ENCODE data around the gene CARMIL3.
"Not testable (repeated sequence)": the region's sequence is repeated elsewhere in the genome, so short reads cannot be mapped to it uniquely, and the experiment has no call there.

CARMIL3 gene

DNA sequence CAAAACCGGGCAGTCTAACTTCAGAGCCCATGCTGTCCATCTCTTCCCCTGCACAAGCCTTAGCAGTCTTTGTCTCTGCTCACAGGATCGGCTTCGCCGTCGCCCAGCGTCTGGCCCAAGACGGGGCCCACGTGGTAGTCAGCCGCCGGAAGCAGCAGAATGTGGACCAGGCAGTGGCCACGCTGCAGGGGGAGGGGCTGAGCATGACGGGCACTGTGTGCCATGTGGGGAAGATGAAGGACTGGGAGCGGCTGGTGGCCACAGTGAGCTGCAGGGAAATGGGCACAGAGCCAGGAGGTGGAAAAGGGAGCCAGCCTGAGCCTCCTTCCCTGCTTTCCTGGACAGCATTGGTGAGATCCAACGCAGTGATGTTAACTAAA, 14.2 kb upstream of the CARMIL3 start:
- FAIRE-seq = no peak

DNA sequence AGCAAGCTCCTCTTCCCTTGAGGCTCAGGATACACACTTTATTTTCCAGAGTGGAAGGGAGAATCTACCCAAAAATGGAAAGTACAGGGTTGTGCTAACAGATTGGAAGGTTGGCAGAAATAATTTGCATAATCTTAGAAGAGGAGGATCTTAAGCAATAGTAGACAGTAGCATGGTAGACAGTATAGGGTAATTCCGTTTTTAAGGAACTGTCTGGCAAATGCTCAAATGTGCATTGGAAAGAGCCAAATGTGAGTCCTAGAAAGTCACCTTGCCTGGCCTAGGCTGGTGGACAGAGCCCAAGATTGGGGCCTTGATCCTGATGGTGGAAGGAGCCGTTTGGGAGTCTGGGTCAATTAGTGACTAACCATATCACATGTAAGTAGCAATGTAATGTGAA, 13.1 kb upstream of the CARMIL3 start:
- FAIRE-seq = no peak

DNA sequence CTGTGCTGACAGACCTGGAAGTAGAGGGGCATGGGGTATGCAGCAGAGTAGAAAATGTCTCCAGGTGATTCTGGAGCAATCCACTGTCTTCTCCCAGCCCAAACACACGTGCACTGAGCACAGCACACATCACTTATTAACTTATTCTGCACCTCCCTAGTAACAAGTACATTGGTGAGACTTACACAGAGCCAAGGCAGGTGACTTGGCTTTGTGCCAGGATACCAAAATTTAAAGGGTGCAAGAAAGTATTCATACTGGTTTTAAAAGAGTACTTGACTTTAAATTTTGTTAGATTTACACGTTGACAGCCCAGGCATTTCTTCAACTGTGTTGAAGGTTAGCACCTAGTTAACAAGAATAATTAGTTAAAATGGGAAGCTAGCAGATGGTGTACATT, 11.1 kb upstream of the CARMIL3 start:
- FAIRE-seq = no peak

DNA sequence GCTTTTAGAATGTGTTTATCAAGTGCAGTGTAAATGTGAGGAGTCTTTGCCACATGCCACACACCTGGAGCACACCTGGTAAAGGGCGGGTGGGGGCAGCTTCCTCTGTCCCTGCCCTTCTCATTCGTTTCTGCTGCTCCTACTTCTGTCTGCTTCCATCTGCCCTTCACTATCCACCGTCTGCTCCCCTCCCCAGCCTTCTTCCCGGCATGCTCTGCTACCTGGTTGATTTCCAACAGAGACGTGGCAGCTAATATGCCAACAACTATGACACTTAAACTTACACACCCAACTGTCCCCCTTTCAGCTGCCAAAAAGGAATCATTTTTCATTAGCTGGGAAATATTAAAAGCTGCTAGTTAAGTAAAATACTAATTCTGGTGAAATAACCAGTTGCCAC, 9.1 kb upstream of the CARMIL3 start:
- no peak for FAIRE-seq

DNA sequence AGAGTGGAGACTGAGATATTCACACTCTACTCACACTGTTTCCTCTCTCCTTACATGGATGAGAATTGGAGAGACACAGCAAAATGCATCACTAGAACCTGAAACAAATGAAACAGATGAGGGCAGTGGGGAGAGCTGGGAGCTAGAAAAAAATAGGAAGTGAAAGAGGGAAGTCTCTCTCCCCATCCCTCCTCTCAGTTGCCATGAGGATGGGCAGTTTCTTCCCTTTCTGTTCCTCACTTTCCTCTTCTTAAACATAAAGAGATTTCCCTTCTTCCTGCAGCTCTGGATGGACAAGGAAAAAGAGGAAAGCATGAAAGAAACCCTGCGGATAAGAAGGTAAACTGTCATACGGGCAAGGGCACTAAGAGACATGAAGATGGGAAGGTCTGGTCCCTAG, 2.8 kb upstream of the CARMIL3 start:
- not testable (repeated sequence) for FAIRE-seq

DNA sequence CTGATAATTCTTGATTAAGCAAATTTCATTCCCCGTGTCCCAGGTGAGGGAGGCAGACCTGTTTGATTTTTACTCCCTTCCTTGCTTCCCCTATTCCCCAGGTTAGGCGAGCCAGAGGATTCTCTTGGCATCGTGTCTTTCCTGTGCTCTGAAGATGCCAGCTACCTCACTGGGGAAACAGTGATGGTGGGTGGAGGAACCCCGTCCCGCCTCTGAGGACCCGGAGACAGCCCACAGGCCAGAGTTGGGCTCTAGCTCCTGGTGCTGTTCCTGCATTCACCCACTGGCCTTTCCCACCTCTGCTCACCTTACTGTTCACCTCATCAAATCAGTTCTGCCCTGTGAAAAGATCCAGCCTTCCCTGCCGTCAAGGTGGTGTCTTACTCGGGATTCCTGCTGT, 1.1 kb upstream of the CARMIL3 start:
- FAIRE-seq = not testable (repeated sequence)

DNA sequence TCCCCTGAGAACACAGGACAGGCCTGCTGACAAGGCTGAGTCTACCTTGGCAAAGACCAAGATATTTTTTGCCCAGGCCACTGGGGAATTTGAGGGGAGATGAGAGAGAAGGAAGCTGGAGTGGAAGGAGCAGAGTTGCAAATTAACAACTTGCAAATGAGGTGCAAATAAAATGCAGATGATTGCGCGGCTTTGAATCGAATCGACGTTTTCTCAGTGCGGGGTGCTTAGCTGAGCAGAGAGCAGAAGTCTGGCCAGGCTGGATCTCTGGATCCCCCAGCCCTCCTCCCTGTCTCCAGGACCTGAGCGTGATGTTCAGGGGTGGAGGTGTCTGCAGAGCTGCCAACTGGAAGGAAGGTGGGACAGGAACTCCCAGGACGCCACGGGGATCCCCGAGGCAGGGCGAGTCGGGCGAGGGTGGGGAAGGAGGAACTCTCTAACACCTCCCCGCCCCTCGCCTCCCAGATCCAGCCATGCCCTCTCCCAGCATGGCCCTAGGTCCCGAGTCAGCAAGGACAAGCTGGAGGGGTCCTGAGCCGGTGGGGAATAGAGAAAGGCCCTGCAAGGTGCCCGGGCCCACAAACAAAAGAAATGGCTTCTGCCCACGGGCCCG, 527 bp upstream of the CARMIL3 start:
- FAIRE-seq = no peak

DNA sequence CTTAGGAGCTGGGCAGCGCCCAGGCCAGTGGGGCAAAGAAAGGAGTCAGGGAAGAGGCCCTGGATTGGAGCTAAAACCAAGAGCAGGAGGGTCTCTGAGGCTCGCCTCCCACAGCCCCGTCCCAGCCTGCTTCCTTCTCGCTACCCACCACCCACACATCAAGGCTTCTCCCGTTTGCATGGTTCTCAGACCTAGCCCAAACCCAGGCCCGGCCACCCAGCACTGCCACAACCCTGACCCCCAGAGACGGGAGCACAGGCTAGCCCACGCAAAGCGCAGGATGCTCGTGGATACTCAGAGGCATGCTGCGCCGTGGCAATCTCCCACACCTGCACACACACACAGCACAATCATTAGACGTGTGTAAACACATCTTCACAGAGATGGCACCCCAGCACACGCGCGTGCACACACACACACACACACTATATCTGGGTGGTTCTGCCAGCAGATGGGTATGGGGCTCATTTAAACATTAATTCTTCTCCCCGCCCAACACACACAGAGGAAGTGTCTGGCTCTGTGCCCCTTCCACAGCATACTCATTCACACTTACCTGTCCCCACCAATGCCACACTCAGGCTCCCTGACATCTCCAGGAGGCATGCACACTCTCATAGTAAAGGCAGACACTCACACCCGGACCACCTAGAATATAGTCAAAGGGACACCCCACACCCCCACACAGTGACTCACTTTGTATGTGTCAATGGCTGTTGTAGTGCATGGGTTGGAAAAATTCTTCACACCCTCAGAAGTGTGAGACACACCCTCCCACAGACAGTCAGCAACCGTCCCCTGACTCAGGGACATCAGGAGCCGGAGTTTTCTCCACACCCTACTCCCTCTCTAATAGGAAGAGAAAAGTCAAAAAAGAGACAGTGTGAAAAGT, 1.1 kb downstream of the CARMIL3 start:
- FAIRE-seq = no peak

DNA sequence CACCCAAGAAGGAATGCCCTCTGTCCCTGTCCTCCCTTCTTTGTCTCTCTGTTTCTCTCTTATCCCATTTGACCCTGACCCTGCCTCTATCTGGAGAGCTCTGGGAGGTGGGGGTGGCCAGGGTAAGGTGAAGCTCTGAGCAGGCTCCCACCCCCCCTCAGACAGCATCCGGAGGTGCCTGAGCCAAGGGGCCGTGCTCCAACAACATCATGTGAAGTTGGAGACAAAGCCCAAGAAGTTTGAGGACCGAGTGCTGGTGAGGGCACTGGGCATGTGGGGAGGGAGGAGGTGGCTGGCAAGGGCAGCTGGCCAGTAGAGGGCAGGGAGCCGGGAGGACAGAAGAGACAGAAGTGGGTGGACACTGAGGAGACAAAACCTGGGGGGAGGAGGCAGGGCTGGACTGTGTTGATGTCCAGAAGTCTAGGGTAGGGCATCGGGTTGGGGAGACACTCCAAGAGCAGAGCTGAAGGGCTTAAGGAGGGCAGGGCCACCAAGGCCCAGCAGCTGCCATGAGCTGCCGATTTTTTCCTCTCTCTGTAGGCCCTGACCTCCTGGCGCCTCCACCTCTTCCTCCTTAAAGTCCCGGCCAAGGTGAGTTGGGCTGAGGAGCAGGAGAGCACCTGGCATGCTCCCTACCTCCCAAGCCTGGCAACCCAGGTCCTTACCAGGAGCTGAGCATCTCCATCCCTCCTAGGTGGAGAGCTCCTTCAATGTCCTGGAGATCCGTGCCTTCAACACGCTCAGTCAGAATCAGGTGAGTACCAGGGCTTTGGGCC, 1.9 kb downstream of the CARMIL3 start:
- FAIRE-seq = no peak

DNA sequence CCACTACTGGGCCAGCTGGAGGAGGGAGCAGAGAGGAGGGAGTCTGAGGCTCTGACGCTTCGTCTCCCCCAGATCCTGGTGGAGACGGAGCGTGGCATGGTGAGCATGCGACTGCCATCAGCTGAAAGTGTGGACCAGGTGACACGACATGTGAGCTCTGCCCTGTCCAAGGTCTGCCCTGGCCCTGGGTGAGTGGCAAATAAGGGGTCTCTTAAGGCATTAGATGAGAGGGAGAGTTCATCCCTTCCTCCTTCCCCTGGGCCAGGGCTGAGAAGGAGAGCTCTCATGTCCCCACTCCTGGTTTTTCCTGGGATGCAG, 2.5 kb downstream of the CARMIL3 start:
- FAIRE-seq = no peak

DNA sequence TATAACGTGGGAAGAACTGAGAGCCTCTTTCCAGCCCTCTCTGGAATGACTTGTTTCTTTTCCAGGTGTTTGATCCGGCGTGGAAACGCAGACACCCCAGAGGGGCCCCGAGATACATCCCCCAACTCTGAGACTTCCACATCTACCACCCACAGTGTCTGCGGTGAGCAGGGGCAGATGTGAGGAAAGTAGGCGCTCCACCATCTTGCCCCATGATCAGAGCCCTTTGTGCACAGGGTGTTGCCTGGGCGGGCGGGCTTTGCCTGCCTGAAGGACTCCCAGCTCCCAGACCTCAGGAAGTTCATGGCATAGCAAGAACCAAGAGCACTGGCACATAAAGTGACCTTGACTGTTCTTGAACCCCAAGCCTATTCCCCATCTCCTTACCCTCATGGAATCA, 2.8 kb downstream of the CARMIL3 start:
- no peak for FAIRE-seq

DNA sequence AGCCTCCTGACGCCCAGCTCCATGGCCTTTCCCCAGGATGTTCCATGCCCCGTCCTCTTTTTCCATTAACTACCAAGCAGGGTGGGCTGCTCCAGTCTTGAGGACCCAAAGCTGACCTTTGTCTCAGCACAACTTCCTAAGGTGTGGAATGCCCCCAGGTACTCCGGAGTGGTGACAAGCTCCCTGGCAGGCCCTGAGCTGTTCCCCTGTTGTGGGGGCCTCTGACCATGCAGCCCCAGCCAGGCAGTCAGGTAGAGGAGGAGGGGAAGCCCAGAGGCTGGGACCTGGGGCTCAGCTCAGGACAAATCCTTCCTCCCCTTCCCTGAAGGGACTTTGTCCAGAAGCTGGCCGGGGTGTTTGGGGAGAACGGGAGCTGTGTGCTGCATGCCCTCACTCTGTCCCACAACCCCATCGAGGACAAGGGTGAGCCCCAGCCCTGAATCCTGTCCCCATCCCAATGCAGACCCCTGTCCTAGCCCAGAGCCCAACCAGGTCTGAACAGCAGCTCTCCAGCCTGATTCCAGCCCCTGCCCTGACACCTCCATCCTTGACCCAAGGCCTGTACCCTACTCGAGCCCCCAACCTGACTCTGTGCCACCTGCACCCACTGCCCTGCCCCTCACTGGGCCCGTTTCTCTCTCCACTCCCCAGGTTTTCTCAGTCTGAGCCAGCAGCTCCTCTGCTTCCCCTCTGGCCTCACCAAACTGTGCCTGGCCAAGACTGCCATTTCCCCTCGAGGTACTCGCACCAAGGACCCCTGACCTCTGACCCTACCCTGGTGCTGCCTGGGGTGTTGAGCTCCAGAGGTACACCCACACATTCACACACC, 4.4 kb downstream of the CARMIL3 start:
- FAIRE-seq = no peak

DNA sequence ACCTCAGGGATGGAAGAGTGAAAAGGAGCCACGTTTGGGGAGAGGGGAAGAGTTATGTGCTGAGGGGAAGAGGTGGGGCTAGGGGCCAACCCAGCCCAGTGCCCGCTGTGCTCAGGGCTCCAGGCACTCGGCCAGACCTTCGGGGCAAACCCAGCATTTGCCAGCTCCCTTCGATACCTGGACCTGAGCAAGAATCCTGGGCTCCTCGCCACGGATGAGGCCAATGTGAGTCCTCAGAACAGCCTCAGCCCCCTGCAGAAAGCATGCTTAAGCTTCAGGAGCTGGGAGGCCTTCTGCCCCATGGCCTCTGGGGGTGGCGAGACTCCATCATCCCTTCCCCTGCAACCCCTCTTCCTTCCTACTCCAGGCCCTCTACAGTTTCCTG, 5.0 kb downstream of the CARMIL3 start:
- FAIRE-seq = no peak

DNA sequence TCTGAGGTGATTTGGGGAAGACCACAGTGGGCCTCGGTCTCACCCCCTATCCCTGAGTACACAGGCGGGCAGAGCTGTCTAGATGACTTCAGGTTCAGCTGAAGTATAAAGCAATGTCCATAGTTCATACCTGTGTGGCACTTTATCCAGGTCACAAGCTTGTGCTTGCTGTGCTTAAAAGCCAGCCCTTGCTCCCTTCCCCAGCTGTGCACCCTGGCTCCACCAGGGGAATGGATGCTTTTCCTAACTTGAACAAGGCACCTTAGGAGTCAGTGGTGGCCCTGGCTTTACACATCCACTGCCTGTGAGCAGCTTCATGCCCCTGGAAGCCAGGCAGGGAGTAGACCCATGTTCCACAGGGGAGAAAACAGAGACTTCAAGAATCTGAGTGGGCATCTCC, 5.5 kb downstream of the CARMIL3 start:
- FAIRE-seq = no peak

DNA sequence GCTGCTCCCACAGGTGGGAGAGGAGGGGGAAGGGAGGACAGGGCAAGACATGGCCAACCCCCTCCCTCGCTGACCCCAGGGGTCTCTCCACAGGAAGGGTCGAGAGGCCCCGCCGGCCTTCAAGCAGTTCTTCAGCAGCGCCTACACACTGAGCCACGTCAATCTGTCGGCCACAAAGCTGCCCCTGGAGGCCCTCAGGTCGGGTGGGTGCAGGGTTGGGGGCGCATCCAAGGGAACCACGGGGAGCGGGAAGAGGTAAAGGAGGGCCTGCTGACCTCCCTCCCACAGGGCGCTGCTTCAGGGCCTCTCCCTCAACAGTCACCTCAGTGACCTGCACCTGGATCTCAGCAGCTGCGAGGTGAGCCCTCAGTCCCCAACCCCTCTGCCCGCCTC, 6.1 kb downstream of the CARMIL3 start:
- FAIRE-seq = no peak

DNA sequence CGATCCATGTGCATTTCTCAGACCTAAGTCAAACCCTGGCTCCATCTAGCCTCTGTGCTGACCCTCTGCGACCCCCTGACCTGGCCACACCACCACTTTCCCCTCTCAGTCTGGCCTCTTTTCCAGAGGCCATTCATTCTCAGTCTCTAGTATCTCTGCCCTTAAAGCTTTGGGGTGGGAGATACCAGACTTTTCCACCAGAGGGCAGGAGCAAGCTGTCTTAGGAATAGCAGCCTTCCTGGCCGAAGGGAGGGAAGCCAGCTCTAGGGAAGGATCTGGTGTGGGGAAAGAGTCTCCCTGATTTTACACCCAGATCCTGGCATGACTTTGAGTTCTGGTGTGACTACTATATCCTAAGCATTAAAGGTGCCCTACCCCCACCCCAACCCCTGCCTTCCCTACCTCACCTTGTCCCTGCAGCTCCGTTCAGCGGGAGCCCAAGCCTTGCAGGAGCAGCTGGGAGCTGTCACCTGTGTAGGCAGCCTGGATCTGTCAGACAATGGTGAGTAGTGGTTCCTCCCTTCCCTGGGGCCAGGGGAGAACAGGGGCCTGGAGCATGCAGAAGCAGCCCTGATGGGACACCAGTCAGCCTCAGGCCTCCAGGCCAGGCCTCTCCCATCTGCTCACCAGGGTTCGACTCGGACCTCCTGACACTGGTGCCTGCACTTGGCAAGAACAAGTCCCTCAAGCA, 6.6 kb downstream of the CARMIL3 start:
- FAIRE-seq = no peak

DNA sequence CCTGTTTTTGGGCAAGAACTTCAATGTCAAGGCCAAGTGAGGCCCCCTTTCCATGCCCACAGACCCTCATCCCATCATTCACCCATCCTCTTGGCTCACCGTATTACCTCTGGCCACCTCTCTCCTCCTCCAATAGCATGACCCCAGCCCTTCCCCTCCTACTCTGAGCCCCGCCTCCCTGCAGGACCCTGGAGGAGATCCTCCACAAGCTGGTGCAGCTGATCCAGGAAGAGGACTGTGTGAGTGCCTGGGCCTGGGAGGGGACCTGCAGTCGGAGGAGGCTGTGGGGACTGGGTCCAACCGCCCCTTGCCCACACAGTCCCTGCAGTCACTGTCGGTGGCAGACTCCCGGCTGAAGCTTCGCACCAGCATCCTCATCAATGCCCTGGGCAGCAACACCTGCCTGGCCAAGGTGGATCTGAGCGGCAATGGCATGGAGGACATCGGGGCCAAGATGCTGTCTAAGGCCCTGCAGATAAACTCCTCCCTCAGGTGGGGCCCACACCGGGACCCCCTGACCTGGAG, 7.2 kb downstream of the CARMIL3 start:
- FAIRE-seq = no peak

DNA sequence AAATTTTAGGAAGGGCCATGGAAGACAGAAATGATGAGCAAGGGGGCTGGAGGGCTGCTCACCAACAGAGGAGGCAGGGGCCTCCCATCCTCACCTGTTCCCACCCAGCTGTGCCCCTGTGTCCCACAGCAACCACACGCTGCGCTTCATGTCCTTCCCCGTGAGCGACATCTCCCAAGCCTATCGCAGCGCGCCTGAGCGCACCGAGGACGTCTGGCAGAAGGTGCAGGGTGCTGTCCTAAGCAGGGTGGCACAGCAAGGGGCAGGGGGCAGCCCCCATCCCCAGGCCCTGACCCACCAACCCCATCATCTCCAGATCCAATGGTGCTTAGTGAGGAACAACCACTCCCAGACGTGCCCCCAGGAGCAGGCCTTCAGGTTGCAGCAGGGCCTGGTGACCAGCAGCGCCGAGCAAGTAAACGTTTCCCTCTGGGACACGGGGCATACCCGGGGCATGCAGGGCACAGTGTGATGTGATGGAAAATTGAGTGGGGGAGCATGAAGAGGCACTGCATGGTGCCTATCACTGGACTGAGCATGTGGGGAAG, 8.1 kb downstream of the CARMIL3 start:
- FAIRE-seq = no peak

DNA sequence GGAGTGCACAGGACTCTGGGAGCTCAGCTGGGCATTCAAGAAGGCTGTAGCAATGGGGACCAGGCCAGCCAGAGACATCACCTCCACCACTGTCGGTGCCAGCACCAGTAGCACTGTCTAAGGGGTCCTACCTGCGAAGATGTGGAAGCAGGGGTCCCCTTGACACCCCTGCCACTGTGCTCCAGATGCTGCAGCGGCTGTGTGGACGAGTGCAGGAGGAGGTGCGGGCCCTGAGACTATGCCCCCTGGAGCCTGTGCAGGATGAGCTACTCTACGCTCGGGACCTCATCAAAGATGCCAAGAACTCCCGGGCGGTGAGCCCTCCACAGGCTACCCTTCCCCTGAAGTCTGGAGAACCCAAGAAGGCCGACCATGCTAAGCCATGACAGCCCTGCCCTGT, 8.6 kb downstream of the CARMIL3 start:
- no peak for FAIRE-seq

DNA sequence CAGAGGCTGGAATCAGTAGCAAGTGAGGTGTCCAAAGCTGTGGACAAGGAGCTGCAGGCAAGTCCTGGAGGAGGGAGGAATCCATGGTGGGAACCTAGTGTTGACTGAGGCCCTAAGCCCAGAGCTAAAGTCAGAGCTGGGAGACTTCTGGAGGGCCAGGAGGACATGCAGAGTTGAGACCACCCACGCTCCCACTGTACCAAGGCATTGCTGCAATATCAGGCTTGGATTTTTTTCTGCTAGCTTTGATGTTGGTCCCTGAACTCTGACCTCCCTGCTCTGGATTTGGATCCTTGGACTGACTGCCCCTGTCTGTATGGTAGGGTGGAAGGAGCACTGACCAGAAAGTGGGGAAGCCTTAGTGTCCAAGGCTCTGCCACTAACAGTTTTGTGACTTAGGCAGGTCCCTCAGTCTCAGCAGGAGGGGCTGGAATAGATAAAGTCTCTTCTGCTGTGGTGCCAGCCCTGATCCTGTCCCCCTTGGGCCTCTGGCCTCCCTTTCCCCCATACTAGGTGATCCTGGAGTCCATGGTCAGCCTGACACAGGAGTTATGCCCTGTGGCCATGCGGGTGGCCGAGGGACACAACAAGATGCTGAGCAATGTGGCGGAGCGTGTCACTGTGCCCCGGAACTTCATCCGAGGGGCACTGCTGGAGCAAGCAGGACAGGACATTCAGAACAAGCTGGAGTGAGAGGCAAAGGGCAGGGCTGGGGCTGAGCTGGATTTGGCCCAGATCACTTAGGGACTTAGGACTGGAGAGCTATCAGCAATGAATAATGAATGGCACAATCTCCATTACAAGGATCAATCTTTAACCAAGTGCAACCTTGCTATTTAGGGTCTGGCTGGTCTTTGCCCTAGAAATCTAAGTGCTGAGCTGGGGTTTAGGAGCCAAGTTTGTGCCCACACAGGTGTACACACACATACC, 9.4 kb downstream of the CARMIL3 start:
- no peak for FAIRE-seq

Data from endometrium (tissue), 2 donors.